Stimulated activated CD4-positive, alpha-beta T cell treated with anti-CD3 and anti-CD28 coated beads, Interleukin-1b, Interleukin-23, amount 100 ng/mL, for 48 hours (primary cell): ENCODE data around the gene MYO1D.
"Not testable (repeated sequence)": the region's sequence is repeated elsewhere in the genome, so short reads cannot be mapped to it uniquely, and the experiment has no call there.

Source experiments
- DNase-seq: peaks from one replicate; pipeline ENCODE4 v3.0.0-alpha.2; 2020

Gene MYO1D

GRCh38 chr17:32660496-32660985 lies 216.4 kb downstream of the MYO1D start:
- no peak for DNase-seq

DNA sequence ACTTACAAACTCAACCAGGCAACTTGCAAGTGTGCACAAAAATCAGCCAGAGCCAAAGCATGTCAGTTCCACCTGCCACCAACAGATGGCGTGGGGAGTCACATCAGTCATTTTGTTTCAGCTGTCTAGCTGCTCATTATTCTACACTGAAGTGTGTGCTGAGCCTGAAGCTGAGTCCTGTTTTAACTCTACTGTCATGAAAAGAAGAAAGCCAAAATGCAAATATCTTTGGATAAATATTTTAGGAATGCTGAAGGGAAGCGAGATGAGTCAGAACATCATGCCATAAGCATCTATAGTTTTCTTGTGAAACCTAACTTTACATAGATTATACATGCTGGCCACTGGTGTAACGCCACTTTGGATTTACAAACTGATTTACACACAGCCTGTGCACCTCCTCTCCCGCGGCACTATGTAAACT lies 217.5 kb downstream of the MYO1D start:
- peak; percentile 64 for DNase-seq

GRCh38 chr17:32658470-32659418 lies 218.2 kb downstream of the MYO1D start:
- no peak for DNase-seq

DNA sequence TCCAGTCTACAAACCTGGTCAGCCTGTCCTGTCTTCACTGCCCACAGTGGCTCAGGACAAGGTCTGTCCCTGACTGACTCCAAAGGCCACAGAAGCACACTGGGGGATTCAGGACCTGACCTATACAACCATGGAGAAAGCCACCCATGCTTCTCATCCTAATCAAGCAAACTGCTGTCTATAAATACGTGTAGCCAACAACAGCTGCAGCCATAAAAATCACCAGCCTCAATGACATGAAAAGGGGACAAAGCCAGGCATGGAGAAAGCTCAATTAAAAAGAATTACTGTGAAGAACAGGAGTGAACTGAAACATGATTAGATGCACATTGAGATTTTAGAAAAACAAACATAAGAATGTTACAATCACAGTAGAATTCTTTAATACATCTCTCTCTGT lies 220.0 kb downstream of the MYO1D start:
- no peak for DNase-seq

DNA sequence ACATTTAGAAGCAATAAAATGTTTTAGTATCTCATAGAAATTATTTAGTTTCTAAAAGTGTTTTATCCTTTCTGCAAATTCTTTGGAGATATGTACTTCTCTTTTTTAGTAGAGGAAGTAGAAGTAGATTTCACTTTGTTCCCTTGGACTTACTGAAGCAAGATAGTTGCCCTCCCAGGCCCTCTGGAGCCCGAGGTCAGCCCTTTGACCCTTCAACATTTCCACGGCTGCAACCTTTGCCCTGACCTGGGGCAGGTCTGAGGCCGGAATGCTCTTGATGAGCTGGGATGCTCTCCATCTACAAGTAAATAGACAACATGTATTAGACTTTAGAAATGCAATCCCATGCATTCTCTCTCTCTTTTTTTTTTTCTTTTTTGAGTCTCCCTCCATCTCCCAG lies 222.6 kb downstream of the MYO1D start:
- no peak for DNase-seq

GRCh38 chr17:32651084-32651483 lies 225.8 kb downstream of the MYO1D start:
- DNase-seq, result no peak

GRCh38 chr17:32648450-32648849 lies 228.5 kb downstream of the MYO1D start:
- DNase-seq, result no peak

DNA sequence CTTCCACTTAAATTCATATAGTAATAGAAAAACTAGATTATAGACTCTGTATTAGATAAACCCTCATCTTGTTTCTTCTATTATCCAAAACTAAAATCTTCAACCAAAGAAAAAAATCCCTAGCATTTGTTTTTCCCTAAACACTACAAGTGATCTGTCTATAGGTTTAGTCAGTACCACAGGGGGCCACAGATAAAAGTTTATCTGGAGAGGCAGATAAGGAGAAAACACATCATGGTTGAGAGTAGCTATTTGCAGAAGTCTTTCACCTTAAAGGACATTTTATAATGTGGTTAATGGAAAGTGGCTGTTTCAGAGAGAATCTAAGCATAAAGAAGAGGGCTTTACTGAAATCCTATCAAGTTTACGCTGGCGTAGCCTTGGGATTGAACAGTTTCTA lies 230.0 kb downstream of the MYO1D start:
- DNase-seq, result no peak

DNA sequence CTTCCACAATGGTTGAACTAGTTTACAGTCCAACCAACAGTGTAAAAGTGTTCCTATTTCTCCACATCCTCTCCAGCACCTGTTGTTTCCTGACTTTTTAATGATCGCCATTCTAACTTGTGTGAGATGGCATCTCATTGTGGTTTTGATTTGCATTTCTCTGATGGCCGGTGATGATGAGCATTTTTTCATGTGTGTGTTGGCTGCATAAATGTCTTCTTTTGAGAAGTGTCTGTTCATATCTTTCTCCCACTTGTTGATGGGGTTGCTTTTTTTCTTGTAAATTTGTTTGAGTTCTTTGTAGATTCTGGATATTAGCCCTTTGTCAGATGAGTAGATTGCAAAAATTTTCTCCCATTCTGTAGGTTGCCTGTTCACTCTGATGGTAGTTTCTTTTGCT lies 235.4 kb downstream of the MYO1D start:
- not testable (repeated sequence) for DNase-seq

DNA sequence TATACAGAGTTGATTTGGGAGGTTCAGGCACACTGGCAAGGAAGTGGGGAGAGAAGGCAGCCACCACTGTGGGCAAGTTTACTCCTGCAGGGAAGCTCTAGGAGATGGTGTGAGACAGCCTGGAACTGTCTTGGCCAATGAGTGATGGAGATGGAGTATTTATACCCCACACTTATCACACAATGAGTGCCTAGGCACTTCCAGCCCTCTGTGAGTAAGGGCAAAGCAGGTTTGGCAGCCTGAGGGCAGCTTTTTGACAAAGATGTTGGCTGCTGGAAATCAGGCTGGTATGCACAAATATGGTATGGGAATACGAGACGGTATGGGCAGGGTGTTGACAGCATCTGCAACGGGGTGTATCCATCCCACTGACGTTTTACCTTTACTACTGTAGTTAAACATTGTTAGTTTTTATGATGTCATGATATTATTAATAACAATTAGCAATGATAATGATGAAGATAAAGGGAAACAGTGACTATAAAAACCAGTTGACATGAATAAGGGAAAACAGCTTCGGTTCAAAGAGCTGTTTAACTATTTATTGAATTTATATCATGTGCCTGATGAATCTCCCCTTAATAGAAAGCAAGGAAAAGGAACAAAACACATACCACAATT lies 240.2 kb downstream of the MYO1D start:
- DNase-seq, result no peak

- no peak for DNase-seq
These were observed 242.8 kb downstream of the MYO1D start for GRCh38 chr17:32634167-32634566.

DNA sequence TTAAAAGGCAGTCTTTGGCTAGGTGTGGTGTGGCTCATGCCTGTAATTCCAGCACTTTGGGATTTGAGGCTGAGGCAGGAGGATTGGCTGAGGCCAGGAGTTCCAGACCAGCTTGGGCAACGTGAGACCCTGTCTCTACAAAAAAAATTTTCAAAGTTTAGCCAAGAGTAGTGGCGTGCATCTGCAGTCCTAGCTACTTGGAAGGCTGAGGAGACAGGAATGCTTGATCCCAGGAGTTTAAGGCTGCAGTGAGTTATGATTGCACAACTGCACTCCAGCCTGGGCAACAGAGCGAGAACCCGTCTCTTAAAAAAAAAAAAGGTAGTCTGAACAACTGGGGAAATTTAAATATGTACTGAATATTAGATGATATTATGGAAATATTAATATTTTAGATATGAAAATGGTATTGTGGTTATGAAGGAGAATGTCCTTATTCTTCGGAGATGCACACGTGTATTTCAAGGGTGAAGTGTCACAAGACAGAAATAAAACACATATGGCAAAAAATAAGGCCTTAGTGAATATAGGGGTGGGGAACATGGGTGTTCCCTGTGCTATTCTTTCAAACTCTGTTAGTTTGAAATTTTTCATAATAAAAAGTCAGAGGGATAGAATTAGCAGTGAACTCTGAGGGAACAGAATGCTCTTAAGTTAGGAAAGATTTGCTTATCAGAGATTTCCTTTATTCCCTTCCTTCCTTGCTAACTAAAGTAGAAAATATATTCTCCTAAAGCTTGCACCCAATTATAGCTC lies 245.4 kb downstream of the MYO1D start:
- DNase-seq, result no peak

GRCh38 chr17:32629563-32630190 lies 247.2 kb downstream of the MYO1D start:
- no peak for DNase-seq

DNA sequence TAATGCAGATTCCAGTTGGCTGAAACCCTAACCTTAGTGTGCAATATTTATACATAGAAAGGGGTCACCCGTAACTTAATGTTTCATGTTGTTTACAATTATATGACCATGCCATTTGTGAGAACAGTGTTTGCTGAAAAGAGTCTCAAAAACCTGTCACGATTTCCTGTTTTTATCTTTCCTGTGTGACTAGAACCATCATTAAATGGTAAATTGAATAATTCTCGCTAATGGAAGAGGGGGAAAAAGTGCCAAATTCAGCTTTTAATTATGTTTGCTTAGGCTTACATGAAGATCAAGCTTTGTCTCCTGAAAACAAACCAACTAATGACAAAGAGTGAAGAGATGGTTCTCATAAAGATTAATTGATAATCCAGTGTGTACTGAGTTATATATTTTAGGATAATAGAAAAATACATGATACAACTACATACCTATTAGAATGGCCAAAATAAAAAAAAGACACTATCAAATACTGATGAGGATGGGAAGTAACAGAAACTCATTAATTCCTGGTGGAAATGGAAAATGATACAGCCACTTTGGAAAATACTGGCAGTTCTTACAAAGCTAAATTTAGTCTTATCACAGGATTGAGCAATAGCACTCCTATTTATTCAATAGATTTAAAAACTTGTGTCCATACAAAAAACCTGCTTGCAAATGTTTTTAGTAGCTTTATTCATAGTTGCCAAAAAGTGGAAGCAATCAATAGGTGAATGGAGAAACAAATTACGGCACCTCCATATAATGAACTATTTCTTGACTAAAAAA lies 248.5 kb downstream of the MYO1D start:
- DNase-seq, result no peak

DNA sequence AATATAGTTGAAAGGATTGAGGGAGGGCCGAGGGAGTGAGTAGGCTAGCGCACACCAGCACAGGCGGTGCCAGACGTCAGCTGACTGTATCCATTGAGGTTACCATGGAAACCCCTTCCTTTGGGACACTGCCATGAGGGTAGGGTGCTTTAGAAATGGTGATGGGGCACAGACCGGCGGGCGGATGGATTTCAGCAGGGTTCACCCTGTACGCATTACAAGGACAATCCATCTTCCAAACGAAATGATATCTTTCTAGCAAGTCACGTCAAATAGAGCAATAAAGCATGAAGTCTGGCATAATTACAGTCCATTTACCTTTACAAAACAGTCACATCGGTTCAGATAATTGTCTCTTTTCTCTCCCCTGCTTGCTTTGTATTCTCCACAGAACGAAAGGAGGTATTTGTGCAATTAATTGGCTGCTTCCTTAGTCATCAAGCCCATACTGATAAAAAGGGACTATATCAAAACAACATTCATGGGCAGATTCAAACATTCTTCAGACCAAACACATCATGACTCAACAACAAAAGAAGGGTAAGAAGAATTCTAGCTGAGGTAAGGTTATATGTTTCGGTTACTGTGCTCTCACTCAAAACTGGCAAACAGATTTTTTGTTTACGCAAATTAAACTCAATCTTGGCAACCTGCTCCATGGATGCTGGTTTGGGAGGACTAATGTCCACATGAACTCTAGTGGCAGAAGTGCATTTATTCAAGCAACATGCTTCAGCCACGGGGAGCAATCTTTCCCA lies 249.5 kb downstream of the MYO1D start:
- no peak for DNase-seq

GRCh38 chr17:32626379-32626791 lies 250.5 kb downstream of the MYO1D start:
- no peak for DNase-seq

DNA sequence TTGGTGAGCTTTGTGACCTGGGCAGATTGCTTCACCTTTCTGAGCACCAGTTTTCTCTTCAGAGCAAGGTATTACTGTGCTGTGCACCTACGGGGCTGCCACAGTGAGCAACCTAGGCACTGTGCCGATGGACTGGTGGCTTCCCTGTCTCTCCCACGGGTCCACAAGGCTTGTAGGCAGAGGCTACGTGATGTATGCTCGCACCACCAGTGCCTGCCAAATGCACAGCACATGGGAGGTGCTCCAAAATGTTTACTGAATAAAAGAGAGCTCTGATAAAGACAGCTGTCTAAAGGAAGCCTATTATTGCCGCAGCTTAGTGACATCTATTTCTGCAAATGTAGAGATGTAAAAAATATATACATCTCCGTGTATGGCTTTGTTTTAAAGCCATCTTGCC lies 251.0 kb downstream of the MYO1D start:
- no peak for DNase-seq

DNA sequence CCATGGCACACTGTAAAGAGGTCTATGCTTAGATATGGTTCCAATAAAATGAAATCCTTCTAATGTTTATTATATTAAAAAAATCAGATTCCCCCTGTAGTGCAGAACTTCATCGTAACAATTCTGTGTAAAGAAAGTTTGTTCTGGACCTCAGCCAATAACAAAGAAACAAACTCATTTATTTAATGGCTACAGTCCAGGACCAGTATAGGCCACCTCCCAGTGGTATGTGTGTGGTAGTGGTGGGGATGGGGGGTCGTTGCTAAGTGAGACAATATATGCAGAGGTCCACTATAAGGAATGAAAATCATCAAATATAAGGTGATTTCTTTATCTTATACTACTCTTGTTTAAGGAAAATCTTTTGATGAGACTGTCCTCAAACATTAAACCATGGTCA lies 253.7 kb downstream of the MYO1D start:
- no peak for DNase-seq

- DNase-seq, result no peak
These were observed 254.4 kb downstream of the MYO1D start for GRCh38 chr17:32622540-32622939.

DNA sequence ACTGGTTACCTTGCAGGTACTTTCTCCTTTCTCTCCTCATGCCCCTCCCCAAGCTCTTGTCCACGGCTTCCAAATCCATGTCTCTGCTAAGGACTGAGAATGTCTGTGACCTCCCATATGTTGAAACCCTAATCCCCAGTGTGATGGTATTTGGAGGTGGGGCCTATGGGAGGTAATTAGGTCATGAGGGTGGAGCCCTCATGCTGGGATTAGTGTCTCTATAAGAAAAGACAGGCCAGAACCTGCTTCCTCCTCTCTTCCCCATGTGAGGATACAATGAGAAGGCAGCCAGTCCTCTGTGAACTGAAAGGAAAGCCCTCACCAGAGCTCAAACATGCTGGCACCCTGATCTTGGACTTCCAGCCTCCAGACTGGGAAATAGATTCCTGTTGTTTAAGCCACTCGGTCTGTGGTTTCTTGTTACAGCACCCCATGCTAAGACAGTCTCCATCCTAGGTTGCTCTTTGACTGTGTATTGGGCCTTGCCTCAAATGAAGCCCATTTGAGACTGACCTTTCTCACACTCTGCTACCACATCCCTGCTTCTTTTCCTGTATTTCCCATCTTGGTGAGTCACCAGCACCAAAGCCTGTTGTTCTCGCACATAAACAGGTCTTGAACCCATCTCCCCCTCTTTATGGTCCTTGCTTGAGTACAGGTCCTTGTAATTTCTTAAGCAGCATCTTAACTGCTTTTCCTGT lies 255.2 kb downstream of the MYO1D start:
- no peak for DNase-seq

DNA sequence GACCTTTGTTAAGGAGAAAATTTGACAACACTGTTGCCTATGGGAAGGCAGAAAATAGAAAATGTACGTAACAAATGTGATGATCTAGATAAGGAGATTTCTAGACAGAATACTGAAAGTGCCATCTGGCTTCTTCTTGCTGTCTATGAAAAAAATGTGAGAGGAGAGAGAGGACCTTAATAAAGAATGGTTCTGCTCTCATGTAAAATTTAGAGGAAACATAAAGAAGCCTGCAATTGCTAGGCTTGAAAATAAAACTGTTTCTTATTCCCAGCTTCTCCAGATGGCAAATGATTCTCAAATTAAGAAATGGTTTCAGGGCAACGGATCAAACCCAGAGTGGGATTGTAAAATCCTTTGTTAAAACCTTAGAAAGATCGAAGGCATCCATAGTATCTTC lies 261.6 kb downstream of the MYO1D start:
- DNase-seq, result no peak
